HG03097 (cell line): Measurements from ENCODE around the gene ACSM3.
"Not testable (repeated sequence)": the region's sequence is repeated elsewhere in the genome, so short reads cannot be mapped to it uniquely, and the experiment has no call there.

Experiments
- ATAC-seq: cut with Tn5 transposase; IDR thresholded peaks from one replicate; pipeline ENCODE4 v1.9.1; 2021; ENCODE audit not compliant: unreplicated experiment, low FRiP score

ACSM3 gene

DNA sequence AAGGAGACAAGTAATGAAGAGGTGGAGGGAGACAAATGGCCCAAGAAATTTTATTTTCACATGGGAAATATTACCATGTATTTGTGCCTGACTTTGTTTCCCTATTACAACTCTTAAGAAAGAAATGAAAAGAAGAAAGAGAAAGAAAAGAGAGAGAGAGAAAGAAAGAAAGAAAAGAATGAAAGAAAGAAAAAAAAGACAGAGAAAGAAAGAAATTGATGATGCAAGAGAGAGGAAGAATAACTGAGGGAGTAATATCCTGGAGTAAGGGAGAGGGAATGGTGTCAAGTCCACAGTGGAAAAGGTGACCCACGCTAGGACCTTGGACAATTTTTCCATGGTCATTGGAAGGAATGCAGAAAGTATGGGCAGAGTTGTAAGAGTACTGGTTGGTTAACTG lies 10.1 kb upstream of the ACSM3 start:
- no peak for ATAC-seq

DNA sequence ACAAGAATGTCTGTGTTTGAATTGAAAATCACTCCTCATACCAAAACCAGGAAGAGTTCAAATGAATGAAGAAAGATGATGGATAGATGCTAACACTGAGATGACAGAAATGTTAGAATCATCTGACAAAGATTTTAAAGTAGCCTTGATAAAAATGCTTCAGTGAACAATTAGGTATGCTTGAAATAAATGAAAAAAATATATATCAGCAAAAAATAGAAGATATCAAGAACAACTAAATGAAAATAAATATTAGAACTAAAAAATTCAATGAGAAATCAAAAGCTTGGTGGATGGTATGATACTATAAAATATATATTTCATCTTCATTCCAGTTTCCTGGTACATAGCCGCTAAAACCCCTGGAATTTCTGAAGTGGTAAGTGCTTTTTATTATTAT lies 8.6 kb upstream of the ACSM3 start:
- ATAC-seq, result no peak

DNA sequence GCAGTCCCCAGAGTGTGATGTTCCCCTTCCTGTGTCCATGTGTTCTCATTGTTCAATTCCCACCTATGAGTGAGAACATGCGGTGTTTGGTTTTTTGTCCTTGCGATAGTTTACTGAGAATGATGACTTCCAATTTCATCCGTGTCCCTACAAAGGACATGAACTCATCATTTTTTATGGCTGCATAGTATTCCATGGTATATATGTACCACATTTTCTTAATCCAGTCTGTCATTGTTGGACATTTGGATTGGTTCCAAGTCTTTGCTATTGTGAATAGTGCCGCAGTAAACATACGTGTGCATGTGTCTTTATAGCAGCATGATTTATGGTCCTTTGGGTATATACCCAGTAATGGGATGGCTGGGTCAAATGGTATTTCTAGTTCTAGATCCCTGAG lies 8.0 kb upstream of the ACSM3 start:
- ATAC-seq, result not testable (repeated sequence)

DNA sequence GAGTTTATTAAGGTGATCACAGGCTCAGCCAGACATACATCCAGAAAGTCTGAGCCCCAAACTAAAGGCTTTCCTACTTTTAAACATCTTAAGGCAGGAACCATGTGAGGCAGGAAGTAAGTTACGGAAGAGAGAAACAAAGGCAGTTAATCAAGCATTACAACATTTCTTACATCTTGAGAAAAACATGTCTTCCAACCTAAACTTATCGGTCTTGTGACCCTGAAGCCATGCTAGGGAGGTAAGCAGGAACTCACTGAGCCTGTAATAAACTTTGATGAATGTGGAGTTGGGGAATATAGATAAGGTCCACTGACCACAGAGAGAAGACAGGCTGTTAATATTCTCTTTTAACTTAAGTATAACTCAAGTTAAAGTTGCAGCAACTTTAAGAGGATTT lies 3.5 kb upstream of the ACSM3 start:
- no peak for ATAC-seq

DNA sequence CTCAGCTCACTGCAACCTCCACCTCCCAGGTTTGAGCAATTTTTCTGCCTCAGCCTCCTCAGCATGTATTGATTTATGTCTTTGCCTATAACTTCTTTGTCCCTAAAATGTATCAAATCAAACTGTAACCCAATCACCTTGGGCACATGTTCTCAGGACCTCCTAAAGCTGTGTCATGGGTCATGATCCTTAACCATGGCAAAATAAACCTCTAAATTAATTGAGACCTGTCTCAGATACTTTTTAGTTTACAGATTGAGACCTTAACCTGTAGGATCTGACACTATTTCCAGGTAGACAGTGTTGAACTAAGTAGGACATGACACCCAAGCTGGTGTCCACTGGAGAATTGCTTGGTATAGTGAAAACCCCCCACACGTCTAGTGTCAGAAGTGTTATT lies 2.6 kb upstream of the ACSM3 start:
- no peak for ATAC-seq

DNA sequence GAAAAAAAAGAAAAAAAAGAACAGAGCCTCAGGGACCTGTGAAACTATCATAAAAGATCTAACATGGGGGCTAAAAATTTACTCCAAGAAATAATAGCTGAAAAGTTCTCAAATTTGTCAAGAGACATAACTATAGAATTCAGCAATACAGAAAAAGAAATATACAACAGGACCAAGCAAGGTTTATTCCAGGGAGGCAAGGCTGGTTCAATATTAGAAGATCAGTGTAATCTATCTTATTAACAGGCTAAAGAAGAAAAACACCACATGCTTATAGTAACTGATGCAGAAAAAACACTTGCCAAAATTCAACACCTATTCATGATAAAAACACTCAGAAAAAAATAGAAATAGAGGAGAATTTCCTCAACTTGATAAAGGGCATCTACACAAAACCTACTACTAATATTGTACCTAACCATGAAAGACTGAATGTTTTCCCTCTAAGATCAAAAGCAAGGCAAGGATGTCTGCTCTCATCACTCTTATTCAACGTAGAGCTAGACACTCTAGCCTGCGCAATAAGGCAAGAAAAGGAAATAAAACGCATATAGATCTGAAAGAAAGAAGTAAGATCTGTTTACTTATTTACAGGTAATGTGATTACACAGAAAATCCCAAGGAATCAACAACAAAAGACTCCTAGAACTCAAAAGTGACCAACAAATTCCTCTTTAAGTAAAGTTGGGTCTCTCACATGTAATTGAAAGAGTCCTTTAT lies 1.2 kb upstream of the ACSM3 start:
- no peak for ATAC-seq

DNA sequence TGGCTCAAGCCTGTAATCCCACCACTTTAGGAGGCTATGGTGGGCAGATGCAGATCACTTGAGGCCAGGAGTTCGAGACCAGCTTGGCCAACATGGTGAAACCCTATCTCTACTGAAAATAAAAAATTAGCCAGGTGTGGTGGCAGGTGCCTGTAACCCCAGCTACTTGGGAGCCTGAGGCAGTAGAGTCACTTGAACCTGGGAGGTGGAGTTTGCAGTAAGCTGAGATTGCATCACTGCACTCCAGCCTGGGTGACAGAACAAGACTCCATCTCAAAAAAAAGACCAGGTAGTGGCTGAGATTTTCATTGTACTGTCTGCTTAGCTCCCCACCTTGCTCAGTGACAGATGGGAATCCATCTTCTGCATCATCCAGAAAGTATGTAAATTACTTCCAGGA lies 634 bp downstream of the ACSM3 start:
- ATAC-seq, result not testable (repeated sequence)

DNA sequence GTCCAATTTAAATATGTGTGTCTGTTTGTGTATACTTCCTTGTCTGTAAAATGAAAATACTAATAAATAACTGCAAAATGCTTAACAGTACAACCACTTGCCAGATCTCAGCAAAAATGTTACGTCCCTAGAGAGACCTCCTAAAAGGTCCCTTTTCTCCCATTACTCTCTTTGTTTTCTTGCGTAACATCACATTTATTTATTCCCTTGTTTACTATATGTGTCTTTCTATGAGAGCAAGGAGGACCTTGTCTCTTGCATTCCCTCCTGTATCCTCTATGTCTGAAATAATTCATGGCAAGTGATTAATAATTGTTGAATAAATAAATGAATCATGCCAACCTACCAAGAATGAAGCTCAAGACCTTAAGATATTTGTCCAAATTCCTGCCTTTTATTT lies 1.9 kb downstream of the ACSM3 start:
- ATAC-seq, result no peak

DNA sequence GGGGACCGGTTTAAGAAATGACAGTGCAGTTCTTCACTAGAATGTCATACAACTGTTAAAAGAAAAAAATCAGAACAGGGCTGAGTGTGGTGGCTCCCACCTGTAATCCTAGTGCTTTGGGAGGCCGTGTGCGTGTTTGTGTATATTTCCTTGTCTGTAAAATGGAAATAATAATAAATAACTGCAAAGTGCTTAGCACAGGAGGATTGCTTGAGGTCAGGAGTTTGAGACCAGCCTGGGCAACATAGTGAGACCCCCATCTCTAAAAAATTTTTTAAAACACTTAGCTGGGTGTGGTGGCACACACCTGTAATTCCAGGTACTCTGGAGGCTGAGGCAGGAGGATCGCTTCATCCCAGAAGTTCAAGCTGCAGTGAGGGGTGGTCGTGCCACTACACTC lies 2.5 kb downstream of the ACSM3 start:
- no peak for ATAC-seq

DNA sequence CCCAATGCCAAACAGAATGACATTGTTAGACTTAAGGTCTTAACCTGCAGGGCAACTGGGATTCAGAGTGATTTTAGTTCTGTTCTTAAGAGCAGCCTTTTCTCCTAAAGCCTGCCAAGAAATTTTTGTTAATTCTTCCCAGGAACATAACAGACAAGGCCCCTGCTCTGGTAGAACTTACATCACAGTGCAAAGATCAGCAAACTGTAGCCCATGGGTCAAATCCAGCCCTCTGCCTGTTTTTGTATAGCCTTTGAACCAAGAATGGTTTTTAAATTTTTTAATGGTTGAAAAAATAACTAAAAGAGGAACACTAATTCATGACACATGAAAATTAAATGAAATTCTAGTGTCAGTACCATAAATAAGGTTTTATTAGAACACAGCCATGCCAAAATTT lies 3.8 kb downstream of the ACSM3 start:
- ATAC-seq, result no peak

DNA sequence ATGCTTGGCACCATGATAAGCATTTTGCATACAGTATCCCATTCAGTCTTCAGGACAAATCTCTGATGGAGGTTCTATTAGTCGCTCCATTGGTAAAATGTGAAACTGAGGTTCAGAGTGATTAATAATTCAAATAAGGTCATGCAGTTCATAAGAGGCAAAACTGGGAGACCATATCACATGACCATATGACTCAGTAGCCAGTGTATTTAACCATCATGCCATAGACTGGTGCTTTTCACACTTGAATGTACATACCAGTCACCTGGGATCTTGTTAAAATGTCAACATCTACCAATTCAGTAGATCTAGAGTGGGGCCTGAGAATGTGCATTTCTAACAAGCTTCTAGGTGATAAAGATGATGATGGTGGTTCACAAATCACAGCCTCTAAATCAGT lies 4.3 kb downstream of the ACSM3 start:
- ATAC-seq, result no peak

DNA sequence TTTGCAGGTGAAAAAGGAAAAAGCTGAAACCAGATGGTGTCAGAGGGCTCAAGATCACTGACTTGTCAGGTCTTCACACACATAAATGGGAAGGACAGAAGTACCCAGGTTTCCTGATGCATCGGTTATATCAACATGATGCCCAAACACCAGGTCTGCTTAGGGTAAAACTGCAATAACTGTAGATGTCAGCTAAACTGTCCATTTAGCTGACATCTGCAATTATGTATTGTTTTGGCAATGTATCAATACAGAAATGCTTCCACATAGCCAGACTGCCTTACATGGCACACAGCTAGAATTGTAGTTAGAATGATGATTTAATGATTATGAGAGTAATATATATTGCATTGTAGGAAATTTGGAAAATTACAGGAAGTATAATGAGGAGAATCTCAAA lies 5.0 kb downstream of the ACSM3 start:
- no peak for ATAC-seq

DNA sequence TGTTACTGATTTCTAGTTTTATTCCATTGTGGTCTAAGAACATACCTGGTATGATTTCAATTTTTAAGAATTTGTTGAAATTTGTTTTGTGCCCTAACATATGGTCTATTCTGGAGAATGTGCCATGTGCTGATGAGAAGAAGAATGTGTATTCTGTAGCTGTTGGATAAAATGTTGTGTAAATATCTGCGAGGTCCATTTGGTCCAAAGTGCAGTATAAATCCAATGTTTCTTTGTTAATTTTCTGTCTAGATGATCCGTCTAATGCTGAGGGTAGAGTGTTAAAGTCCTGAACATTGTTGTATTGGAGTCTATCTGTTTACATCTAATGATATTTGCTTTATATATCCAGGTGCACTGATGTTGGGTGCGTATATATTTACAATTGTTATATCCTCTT lies 9.9 kb downstream of the ACSM3 start:
- ATAC-seq, result no peak

DNA sequence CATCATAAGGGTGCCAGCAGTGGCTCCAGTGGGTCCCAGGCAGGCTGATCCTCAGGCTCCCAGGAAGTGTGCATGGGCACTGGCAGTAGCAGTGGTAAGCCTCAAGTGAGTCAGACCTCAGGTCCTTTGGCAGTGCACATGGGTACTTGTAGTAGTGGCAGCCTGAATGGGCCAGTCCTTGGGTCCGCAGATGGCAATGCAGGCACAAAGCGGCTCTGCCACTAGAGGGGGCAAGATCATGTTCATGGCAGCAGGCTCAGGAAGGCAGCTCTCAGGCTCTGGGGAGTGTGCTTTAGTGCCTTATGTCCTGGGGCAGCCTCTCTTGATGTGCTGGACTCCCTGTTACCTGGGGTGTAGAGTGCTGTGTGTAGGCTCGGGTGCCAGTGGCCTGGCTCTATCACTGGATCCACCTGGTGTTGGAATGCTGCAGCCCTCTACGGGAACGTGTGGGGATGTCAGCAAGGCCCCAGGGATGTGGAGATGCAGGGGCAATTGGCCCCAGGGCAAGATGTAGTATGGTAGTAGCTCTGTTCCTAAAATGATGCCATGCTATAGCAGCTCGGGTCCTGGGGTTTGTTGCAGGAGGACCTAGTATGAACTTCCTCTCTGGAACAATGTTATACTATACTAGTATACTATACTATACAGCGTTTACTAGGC lies 11.0 kb downstream of the ACSM3 start:
- ATAC-seq, result no peak

DNA sequence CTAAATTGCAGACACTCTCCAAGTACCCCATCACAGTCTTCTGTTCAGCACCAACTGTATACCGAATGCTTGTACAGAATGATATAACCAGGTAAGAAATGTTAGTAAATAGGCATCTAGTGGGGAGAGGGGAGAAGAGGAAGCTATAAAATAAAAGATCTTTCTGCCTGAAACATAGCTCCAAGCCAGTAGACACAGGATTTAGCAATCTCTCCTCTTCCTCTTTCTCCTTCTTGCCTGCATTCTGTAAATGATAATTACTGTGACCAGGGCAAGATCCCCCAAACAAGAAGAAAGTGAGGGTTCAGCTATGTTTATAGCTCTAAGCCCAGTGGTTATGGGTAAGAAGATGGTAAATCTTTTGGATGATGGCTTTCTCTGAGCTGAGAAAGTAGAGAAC lies 17.9 kb downstream of the ACSM3 start:
- no peak for ATAC-seq

DNA sequence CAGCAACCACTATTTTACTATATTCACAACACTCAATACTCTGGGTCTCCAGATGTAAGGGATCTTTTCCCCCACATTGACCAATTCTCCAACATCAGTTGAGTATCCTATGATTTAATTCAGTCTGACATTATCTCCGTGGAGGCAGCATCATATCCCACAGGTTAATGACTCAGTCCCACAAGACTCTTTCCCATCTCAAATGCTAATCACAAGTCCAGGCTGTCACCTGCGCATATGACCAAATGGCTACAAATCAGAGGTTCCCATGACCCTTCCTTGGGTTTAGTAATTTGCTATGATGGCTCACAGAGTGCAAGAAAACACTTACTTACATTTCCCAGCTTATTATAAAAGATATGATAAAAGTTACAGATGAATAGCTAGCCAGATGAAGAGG lies 18.7 kb downstream of the ACSM3 start:
- no peak for ATAC-seq

DNA sequence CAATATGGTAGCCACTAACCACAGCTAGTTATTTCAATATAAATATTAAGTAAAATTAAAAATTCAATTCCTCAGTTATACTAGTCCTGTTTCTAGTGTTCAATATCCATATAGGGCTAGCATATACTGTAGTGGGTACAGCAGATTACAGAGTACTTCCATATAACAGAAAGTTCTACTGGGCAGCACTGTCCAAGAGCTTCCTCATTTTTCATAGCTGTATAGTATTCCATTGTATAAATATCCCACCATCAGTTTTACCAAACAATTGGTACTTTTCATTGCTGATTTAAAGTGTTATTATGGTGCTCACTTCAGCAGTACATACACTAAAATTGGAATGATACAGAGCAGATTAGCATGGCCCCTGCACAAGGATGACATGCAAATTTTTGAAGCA lies 20.4 kb downstream of the ACSM3 start:
- no peak for ATAC-seq

DNA sequence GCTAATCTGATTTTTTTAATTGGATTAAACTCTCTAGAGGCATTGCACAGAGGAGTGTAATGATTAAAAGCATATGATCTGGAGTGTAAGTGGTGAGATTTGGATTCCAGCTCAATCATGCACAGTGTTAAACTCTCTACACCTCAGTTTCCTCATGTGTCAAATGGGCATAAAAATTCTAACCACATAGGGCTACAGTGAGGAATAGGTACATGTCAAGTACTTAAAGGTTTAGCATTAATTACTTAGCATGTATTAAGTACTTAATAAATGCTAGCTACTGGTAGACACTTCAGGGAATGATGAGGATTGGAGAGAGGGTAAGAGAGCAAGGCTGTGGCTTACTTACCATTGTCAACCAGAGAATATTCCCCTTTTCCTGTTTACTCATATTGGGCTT lies 25.3 kb downstream of the ACSM3 start:
- no peak for ATAC-seq

DNA sequence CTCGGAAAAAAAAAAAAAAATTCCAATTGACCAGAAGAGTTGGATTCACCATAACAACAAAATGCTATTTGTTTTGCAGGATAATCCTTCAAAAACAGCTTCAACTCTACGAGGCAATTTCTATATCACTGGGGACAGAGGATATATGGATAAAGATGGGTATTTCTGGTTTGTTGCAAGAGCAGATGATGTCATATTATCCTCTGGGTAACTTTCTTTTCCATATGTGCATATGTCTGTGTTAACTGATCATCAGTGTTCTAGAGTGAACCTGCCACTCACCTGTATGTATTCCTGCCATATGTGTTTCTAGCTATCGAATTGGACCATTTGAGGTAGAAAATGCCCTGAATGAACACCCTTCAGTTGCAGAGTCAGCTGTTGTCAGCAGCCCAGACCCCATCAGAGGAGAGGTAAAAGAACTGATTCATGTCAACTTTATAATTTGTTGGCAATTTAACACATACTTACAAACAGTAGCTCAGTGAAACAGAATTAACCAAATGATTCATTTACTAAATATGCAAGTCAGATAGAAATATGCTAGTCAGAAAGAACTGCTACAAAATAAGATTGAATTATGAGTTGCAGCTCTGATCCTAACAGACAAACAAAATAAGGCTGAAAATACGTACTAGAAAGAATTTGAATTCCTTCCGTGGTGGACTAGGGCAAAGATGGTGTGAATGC lies 28.3 kb downstream of the ACSM3 start:
- ATAC-seq, result no peak

DNA sequence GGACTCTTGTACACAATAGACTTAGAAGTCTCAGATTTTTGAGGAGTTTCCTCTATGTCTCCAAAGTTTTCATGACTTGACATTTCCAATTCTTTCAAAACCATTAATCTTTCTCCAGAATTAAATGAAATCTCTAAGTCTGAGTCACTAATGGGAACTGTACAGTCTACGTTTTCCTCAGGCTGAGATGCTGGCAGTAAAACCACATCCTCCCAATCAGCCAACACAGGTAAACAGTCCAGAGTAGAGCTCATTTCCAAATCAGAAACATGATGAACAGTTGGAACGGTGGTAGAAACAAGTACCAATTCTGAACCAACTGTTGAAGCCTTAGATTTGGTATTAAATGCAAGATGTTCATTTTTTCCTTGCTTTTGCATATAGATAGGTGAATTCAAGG lies 34.5 kb downstream of the ACSM3 start:
- no peak for ATAC-seq

DNA sequence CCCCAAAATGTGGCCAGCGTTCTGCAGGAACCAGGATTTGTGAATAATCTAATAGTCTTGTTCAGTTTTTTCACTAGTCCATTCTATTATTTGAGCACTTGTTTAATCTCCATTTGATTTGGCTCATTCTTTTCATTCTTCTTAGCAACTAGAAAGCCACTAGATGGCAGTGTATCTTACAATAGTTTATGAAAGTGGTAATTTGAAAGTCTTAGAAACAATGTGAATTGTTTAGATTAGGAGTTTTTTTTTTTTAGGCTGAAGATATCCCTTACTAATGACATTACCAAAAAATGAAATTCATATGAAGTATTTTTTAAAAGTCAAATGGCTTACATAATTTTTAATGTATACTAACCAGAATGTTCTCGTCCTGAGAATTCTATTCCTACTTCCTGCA lies 35.8 kb downstream of the ACSM3 start:
- no peak for ATAC-seq

DNA sequence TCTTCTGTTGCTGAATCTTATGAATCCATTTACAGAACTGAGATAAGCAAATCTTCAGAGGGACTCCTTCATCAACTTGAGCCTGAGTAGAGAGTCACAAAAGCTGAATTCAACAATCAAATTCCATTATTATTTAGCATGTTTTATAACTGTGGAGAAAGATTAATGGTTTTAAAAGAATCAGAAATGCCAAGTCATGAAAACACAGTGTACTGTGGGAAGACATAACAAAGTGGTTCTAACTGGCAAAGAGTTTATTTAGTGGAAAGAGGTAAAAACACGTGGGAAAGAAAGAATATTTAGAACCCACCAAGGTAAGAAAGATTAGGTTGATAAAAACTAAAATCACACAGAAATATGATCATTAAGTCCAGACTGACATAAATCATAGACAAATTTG lies 37.5 kb downstream of the ACSM3 start:
- no peak for ATAC-seq
